ENCODE data around the gene KRTAP25-1.

Gene KRTAP25-1

GRCh38 chr21:30289215-30289614 is at the start of gene KRTAP25-1:
Gene KRTAP25-1 (minus strand): TSS chr21:30289514. CDS start chr21:30289490, 24 bp downstream.
- no peak for DNase-seq (ENCODE audit: low read depth, low spot score)
- TF ChIP-seq CTCF (IDR thresholded peaks at IDR 0.05; ENCODE audit: low read depth, low read length), result no peak
- no peak within 1 kb of the TSS for H3K4me3 ChIP-seq (ENCODE audit: low read depth, low read length)
- in situ Hi-C loops (cut with HindIII; ENCODE audit: low sequenced_read_pairs), result no loop called here

- in situ Hi-C loops (cut with HindIII; ENCODE audit: low sequenced_read_pairs), result no loop called here
- H3K4me3 ChIP-seq (ENCODE audit: low read depth, low read length), result no peak overlapping the region
Measured at GRCh38 chr21:30338717-30339116, 49.4 kb upstream of the KRTAP25-1 start.

GRCh38 chr21:30337772-30338171 is 48.5 kb upstream of the KRTAP25-1 start:
- TF ChIP-seq CTCF (IDR thresholded peaks at IDR 0.05; ENCODE audit: low read depth, low read length), result no peak
- DNase-seq (ENCODE audit: low read depth, low spot score), result no peak
- no peak overlapping the region for H3K4me3 ChIP-seq (ENCODE audit: low read depth, low read length)
- in situ Hi-C loops (cut with HindIII; ENCODE audit: low sequenced_read_pairs), result no loop called here

More at GRCh38 chr21:30338717-30339116, 49.4 kb upstream of the KRTAP25-1 start:
- no peak for DNase-seq (ENCODE audit: low read depth, low spot score)
- no peak for TF ChIP-seq CTCF (IDR thresholded peaks at IDR 0.05; ENCODE audit: low read depth, low read length)

- no peak within 1 kb of the TSS for H3K4me3 ChIP-seq (ENCODE audit: low read depth, low read length)
- no peak for TF ChIP-seq CTCF (IDR thresholded peaks at IDR 0.05; ENCODE audit: low read depth, low read length)
- in situ Hi-C loops (cut with HindIII; ENCODE audit: low sequenced_read_pairs), result no loop called here
- DNase-seq (ENCODE audit: low read depth, low spot score), result no peak
Measured at GRCh38 chr21:30337276-30337744, 48.0 kb upstream of the KRTAP25-1 start, which contains the start of gene KRTAP27-1. Gene KRTAP27-1 (minus strand): TSS chr21:30337694. CDS start chr21:30337668, 26 bp downstream.

- no peak overlapping the region for H3K4me3 ChIP-seq (ENCODE audit: low read depth, low read length)
- peak; percentile 31 for DNase-seq (ENCODE audit: low read depth, low spot score)
- no peak for TF ChIP-seq CTCF (IDR thresholded peaks at IDR 0.05; ENCODE audit: low read depth, low read length)
- in situ Hi-C loops (cut with HindIII; ENCODE audit: low sequenced_read_pairs), result no loop called here
Measured at GRCh38 chr21:30336596-30336995, 47.3 kb upstream of the KRTAP25-1 start.

- TF ChIP-seq CTCF (IDR thresholded peaks at IDR 0.05; ENCODE audit: low read depth, low read length), result no peak
- no peak for DNase-seq (ENCODE audit: low read depth, low spot score)
Measured at GRCh38 chr21:30333736-30334135, 44.4 kb upstream of the KRTAP25-1 start.

More at GRCh38 chr21:30333736-30334135, 44.4 kb upstream of the KRTAP25-1 start:
- no peak overlapping the region for H3K4me3 ChIP-seq (ENCODE audit: low read depth, low read length)
- in situ Hi-C loops (cut with HindIII; ENCODE audit: low sequenced_read_pairs), result no loop called here

All from astrocyte of the spinal cord (primary cell).